ENCODE measurements around the gene NFATC2. TPM values are rescaled to one million over a fixed set of nuclear protein-coding genes. Genes with fewer than 3 reads are reported as not detected.

NFATC2 gene
- total and polyA plus RNA-seq, 2 of the 8 experiments (the other 6 are each of a cell fraction or from before 2014, with no cell fraction given): 0.27 to 0.91 TPM

DNA sequence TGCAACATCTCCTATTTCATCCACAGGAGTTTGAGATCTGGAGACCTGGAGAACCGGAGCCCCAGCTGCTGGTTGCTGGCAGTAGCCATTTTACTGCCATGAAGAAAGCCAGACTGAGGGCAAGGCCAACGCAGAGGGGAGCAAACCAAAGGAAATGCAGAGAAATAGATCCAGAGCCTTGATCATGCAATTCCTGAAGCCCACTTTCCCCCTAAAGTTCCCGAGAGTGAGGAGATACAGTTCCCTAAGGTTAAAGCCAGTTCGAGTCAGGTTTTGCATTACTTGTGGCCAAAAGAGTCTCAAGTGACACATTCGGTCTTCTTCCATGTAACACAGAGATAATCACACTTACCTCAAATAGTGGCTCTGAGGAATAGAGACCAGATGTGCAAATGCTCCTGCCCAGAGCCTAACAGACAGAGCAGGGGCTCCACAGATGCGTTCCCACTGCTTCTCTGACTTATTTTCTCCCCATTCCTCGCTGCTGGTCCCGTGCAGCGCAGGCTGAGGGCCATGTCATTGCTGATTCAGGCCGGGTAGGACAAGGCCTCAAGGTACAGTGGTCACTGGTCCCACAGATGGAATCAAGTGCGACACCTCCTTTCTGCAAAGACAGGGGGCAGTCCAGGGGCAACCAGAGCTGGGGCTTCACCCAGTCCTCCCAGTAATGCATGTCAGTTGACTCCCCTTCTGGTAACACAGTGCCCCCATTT is 35.1 kb upstream of the NFATC2 start:
- no peak overlapping the region for H3K4ac ChIP-seq (replicated peaks; ENCODE audit: insufficient read length, low read depth, low read length)
- no peaks in the 10 kb centered on the region for H3K36me3 ChIP-seq (ENCODE audit: control insufficient read depth in 2 of 4, insufficient read depth in 4 of 4, low read length in 3 of 4)
- H3K18ac ChIP-seq (ENCODE audit: extremely low read depth, low read length): no peak overlapping the region
- no peaks in the 10 kb centered on the region for H3K4me1 ChIP-seq (replicated peaks in 1 of 4; ENCODE audit: control insufficient read depth in 3 of 4, insufficient read depth in 4 of 4, low read length in 3 of 4)
- no peaks in the 10 kb centered on the region for H3K9me3 ChIP-seq (ENCODE audit: insufficient read depth in 2 of 2, low read depth in 1 of 2, low read length in 1 of 2)
- no peak overlapping the region for H2BK15ac ChIP-seq (ENCODE audit: low read length)
- H4K20me1 ChIP-seq (replicated peaks in 1 of 2; ENCODE audit: control insufficient read depth in 1 of 2, insufficient read depth in 2 of 2, low read length in 2 of 2): no peaks in the 10 kb centered on the region
- no peak overlapping the region for H2BK5ac ChIP-seq (ENCODE audit: low read depth, low read length)
- H2AFZ ChIP-seq (ENCODE audit: low read length): no peak overlapping the region
- no peaks in the 10 kb centered on the region; the same call in 1 of the 2 replicates for H3K23me2 ChIP-seq (ENCODE audit: low read depth, low read length)
- no peaks in the 10 kb centered on the region; a peak in 2 of 7 replicates for H3K27me3 ChIP-seq (replicated peaks in 1 of 4; ENCODE audit: control insufficient read depth in 3 of 4, extremely low read depth in 1 of 4, insufficient read depth in 3 of 4, low read length in 3 of 4)
- H2AK5ac ChIP-seq (ENCODE audit: low read depth, low read length): no peak overlapping the region
- H2BK12ac ChIP-seq (ENCODE audit: low read depth, low read length): no peak overlapping the region
- no peak overlapping the region for H3K14ac ChIP-seq (ENCODE audit: insufficient read length)
- no peak overlapping the region for H3K4me2 ChIP-seq (ENCODE audit: insufficient read depth in 1 of 2, low read depth in 2 of 2, low read length in 2 of 2)
- H3K56ac ChIP-seq (replicated peaks; ENCODE audit: insufficient read length, low read depth, low read length): no peak overlapping the region
- H4K8ac ChIP-seq (ENCODE audit: extremely low read depth, insufficient read depth, low read length): no peak overlapping the region
- H4K5ac ChIP-seq (ENCODE audit: insufficient read length, low read depth, low read length): no peak overlapping the region
- H2BK20ac ChIP-seq (ENCODE audit: low read length): no peak overlapping the region
- H3K4me3 ChIP-seq (ENCODE audit: extremely low read depth in 1 of 4, insufficient read depth in 2 of 4, low read depth in 3 of 4, low read length in 4 of 4): no peak overlapping the region
- no peaks in the 10 kb centered on the region for H3K79me2 ChIP-seq (ENCODE audit: control insufficient read depth in 1 of 2, insufficient read depth in 2 of 2, low read length in 2 of 2)
- H4K91ac ChIP-seq (replicated peaks; ENCODE audit: insufficient read length, low read length): no peak overlapping the region
- FAIRE-seq (no peak), DNase-seq (ENCODE audit: low read depth in 1 of 2, low spot score in 2 of 2) (no peak)
- ChIA-PET POLR2A (ENCODE audit: partially characterized antibody) (interaction anchor here (1.2 kb wide), 1 partner anchor 10 kb away, joined by 3 read pairs; no protein-coding TSS in a partner anchor), CTCF (ENCODE audit: partially characterized antibody) (interaction anchor here (1.2 to 1.7 kb wide), 3 partner anchors 17 to 253 kb away, joined by 3 to 8 read pairs (median 3); no protein-coding TSS in a partner anchor)
- H2BK120ac ChIP-seq (replicated peaks; ENCODE audit: low read depth, low read length): no peak overlapping the region
- H3K9ac ChIP-seq (replicated peaks in 1 of 4; ENCODE audit: extremely low read depth in 1 of 4, low read depth in 3 of 4, low read length in 3 of 4): no peak overlapping the region
- no peaks in the 10 kb centered on the region for H3K79me1 ChIP-seq (ENCODE audit: low read depth, low read length)
- no peak overlapping the region for H3K27ac ChIP-seq (ENCODE audit: low read depth, low read length)
- WGBS, 2 experiments (ENCODE audit: extremely low coverage in 1 of 2, insufficient coverage in 1 of 2, insufficient read length in 1 of 2, insufficient replicate concordance in 2 of 2, low coverage in 1 of 2, low lambda C conversion rate in 2 of 2, missing lambda C conversion rate in 1 of 2): 91% methylated on average over 11 of the region's 11 CpGs; no CpG with 5 or more reads in 1 of the 2 experiments
- no peak overlapping the region for H3K23ac ChIP-seq (ENCODE audit: insufficient read length)
- TF ChIP-seq, protein P1, sequence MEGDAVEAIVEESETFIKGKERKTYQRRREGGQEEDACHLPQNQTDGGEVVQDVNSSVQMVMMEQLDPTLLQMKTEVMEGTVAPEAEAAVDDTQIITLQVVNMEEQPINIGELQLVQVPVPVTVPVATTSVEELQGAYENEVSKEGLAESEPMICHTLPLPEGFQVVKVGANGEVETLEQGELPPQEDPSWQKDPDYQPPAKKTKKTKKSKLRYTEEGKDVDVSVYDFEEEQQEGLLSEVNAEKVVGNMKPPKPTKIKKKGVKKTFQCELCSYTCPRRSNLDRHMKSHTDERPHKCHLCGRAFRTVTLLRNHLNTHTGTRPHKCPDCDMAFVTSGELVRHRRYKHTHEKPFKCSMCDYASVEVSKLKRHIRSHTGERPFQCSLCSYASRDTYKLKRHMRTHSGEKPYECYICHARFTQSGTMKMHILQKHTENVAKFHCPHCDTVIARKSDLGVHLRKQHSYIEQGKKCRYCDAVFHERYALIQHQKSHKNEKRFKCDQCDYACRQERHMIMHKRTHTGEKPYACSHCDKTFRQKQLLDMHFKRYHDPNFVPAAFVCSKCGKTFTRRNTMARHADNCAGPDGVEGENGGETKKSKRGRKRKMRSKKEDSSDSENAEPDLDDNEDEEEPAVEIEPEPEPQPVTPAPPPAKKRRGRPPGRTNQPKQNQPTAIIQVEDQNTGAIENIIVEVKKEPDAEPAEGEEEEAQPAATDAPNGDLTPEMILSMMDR (IDR thresholded peaks at IDR 0.05; ENCODE audit: control extremely low read depth in 1 of 3, insufficient read depth in 1 of 3, low read depth in 1 of 3, low read length in 3 of 3): peak in 1 of 3 experiments; percentile 21; a peak in 1 of 4 replicates
